Embryonic facial prominence (tissue), 1 donor: Measurements from ENCODE around the gene RASA3.
"Not testable (repeated sequence)": the region's sequence is repeated elsewhere in the genome, so short reads cannot be mapped to it uniquely, and the experiment has no call there.

Experiments used
- DNase-seq: peaks from one replicate; pipeline ENCODE4 v3.0.0-alpha.2; 2016; ENCODE audit errors: extremely low spot score

Gene RASA3

DNA sequence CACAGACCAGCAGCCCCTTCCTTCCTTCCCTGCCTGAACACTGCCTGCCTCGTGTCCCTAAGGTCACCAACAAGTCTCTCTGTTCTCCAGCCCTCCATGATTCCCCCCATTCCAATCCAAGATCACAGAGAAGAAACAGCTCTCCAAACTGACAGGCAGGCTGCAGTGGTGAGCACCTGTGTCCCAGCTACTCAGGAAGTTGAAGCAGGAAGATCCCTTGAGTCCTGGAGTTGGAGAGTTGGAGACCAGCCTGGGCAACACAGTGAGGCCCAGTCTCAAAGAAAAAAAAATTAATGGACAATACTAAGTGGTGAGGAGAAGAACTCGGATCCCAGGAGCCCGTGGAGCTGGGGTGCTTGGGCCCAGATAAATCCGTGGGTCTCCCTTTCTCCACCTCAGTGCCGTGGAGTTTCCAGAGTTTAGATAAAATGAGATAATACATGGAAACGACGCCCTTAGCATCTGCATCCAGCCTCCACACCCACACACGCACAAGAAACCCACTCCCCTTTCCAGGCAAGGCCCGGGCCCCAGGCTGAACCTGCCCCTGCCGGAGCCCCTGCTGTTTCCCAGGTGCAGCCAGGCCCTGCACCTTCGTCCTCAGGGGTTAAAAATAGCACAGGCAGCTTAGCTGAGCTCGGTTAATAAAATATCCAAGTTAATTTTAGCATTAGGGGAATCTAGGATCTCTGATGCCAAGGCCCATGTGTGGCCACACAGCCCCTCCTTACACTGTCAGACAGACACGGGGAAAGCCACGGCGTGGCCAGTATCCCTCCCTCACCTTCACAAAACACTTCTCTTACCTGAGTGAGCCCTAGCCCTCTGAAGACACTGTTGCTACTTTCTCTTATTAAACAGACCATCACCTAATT lies 4.7 kb downstream of the RASA3 start:
- no peak for DNase-seq

DNA sequence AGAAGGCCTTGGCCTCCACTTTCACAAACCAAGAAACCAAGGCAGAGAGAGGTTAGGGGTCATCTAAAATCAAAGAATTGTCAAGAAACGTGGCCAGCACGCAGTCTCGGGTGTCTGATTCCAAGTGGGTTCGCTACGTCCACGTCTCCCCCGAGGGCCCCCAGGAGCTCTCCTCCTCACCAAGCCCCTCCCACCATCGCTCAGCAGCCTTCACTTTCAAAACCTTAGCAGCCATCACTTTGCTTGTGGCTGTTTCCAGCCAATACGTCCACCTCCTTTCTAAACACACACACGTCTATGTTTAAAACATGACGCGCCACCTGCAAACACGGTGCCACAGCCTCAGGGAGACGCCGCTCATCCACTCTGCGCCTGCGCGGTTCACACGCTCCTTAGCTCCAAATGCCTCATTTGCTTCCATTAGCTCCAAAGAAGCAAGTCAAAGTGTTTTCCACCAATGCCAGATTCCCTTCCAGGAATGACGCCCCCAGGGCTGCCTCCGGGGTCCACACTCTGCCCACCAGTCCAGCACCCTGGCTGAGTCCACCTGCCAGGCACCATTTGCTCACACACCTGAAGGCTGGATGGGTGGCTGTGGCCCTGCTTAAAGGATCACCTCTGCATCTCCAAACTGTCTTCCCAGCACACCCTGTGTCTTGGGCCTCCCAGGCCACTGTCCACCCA lies 5.5 kb downstream of the RASA3 start:
- DNase-seq = no peak

DNA sequence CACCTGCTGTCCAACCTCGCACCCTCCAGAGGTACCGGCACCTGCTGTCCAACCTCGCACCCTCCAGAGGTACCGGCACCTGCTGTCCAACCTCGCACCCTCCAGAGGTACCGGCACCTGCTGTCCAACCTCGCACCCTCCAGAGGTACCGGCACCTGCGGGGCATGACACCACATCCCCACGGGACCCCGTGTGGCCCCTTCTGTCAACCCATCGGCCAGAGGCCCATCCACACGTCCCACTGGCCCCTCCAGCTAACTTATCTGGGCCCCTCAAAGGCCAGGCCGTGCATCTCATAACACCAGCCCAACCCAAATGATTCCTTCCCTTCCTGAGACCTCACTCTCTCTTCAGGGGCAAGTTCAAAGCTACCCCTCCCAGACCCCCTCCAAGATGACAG lies 6.3 kb downstream of the RASA3 start:
- DNase-seq = not testable (repeated sequence)

DNA sequence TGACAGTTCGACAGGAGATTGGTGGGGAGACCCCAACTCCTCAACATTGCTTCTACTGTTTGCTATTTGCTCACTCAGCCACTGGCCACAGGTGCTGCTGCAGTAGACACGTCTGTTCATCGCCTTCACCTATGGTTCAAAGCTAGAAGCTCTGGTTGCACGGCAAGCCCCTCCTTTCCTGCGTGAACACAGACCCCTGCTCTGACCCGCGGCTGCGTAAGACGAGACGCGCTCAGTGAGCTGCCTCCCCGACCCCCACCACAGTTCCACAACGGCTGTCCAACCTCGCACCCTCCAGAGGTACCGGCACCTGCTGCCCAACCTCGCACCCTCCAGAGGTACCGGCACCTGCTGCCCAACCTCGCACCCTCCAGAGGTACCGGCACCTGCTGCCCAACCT lies 6.8 kb downstream of the RASA3 start:
- no peak for DNase-seq

DNA sequence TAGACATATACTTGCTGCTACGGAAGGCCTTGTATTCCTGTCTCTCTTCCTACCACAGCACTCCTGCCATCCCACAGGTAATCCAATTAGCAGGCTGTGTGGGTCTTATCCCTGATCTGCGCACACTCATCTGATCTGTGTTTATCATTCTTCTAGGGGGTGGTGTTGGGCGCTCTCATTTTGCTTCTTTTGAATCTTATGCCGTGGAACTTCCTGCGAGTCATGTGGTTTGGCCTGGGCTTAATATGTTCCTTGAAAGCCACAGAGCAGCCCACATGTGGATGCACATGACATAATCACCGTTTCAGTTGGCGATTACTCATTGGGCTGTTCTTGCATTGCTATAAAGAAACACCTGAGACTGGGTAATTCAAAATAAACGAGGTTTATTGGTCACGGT lies 7.5 kb downstream of the RASA3 start:
- DNase-seq = no peak

DNA sequence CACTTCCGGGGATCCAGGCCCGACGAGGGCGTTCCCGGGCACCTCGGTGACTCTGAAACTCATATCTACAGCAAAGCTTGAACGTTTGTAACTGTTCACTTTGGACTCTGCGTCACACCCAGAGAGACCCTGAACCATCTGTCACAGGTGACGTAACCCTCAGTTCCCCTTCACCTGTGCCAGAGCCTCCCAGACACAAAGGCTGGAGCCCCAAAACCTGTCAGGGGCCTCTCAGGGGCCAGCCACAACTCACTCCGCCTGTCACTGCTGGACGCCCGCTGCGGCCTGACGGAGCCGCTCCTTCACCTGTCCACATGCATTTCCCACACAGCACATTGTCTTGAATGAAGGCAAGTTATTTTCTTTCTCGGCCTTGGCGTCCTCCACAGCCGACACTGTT lies 8.0 kb downstream of the RASA3 start:
- DNase-seq = no peak

DNA sequence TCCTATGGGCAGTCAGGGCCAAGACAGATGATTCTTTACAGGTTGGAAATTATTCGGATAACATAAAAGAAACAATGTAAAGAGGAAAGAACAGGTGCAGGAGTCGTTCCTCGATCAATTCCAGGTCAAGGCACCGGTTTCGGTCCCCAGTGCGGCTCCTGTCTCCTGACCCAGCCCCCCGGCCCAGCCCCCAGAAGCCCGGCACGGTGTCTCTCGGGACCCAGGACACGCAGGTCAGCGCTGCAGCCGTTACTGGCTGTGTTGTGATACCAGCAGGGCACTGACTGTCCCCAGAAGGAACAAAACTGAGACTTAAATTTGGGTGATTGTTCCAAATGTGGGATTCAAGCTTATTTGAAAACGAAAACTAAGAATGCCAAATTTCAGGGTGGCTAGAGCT lies 8.5 kb downstream of the RASA3 start:
- no peak for DNase-seq

DNA sequence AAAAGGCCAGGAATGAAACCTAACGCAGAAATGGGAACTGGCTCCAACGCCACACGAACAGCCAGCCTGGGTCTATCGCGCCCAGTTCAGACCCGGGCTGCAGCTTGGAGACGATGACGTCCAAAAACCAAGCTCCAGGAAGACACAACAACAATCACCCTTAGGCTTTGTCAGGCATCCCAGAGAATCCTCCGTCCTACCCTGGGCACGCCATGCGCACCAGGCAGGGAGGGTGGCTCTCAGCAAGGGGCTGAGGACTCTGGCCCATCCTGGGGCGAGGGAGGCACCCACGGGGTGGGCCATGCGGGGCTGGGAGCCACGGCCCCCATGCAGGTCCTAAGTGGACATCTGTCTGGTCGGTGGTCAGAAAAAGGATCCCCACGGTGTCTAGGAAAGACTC lies 9.0 kb downstream of the RASA3 start:
- no peak for DNase-seq

DNA sequence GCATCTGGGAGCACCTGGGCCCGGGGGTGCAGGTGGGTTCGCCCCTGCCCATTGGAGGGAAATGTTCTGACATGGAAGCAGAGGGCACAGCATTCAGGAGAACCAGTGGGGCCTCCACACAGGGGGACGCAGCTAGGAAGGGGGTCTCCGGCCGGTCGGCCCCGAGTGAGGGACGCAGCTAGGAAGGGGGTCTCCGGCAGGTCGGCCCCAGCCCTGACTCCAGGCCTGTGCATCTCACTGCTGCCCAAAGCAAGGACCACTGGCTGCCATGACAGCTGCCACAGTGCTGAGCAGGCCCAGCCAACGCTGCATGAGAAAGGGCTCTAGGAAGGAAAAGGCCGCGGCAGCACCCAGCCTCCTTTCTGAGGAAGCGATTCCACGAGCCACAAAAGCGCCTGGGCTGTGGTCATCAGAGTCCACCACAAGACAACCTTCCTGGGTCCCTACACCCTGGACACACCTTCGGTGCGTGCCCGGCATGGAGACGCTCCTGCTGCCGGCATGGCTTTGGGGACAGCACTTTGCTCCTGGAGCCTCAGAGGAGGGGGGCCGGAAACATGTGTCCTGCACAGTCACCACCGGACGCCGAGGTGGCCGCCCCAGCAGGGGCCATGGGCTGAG lies 9.7 kb downstream of the RASA3 start:
- DNase-seq = no peak

DNA sequence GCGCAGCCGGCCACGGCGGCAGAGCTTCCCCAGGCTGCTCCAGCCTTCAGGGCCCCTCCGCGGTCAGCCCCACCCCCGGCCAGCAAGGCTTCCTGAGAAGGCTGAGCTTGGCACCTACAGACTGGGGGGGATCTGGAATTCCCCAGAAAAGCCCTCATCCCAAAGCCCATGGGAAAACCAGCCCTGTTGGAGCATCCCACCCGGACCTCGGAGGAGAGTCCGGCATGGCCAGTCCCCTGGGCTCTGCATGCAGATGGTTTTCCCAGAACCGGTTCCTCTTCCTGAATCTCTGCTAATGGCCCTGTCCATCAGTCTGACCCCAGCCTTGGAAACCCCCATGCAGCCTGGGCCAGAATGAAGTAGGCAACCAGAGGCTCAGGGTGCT lies 10.3 kb downstream of the RASA3 start:
- DNase-seq = no peak

DNA sequence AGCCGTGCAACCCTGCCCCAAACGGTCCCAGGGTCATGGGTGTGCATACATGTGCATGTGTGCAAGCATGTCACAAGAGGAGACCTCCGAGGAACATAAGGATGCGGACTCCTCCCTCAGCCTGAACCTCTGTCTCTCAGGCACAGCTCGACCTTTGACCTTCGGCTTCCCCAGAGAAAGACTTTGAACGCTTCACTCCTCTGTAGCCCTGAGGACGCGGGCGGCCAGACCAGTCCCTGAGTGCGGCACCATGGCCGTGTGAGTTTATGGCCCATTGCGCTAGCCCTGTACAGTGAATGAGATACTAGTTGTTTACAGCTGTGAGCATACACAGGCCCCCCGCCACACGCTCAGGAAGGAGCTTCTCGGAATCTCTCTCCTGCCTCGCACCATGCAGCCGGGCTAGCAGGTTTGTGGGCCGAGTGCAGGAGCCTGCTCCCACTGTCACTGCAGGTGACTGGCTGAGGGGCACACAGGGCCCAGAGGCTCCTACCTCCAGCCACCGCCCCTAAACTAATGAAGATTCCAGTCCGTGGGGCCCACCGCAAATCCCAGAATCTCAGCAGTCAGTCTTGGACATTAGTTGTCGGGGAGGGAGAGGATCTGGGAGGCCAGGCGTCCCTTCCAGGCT lies 10.8 kb downstream of the RASA3 start:
- DNase-seq = no peak

DNA sequence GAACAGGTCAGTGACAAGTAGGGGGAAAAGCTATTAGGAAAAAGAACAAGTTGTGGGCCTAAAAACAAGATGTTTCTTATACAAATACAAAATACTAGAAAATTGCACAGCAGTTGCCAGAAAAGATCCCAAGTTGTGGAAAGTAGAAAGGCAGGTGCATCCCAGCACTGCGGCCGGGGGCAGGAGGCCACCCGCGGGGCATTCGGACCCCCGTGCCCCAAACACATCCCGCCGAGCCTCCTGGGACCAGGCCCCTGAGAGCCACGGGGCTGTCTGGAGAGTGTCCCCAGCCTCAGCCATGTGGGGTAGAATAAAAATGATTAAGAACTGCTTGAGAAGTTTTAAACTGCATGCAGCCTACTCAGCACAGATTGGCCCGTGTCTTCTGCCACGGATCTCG lies 11.4 kb downstream of the RASA3 start:
- no peak for DNase-seq

DNA sequence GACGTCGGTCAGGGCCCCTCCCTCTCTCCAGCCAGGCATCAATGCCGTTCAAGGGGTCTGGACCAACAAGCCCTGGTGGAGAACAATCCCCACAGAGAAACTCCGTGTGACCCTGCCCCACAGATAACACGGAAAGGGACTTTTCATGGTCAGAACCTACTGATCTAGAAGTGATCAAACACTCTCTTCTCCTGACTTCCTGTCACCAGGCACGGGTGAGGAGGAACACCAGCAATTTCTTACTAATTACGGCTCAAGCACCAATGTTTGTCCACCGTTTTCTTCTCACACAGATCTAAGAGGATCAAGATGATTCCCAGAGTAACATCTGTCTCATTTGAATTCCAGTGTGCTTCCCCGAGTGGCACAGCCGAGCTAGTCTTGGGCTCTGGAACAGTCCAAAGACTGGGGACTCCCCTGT lies 11.8 kb downstream of the RASA3 start:
- no peak for DNase-seq

DNA sequence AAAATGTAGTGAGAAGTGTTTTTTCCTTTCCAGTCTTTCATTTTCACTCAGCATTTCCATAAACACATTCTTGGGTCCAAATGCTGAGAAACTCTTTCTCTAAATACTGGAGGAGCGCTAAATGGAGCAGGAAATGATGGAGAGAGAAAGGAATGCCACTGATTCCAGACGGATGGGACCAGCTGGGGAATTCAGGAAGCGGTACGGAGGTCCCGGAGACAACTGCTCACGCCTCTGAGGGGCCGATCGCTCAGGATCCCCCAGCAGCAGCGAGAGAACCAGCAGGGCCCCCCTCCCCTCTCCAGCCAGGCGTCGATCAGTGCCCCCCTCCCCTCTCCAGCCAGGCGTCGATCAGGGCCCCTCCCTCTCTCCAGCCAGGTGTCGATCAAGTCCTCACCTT lies 13.2 kb downstream of the RASA3 start:
- peak; percentile 80 for DNase-seq

DNA sequence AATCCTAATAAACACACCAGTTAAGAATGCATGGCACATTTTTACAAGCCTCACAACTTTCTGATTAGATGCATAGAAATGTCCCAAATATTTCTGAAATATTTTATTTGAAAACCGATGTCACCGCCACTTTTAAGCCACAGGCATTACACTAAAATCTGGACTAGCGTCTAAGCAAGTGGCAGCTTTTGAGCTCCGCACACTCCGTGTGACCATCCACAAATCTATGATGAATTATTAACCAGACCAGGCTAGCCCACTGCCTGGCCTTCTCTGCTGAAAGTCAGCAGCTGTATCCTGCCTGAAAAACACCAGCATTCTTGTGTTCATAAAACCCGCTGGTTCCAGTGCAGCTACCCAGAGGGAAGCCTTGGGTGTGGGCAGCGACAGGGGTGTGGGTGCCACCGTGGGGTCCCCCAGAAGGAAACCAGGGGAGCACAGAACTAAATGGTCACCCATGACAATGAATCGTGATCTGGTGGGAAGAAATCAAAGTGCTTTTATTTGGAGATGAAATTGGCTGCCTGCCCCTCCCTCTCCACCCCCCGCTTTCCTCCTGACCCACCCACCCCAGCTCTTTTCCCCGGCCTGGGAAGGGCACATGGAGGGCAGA lies 13.8 kb downstream of the RASA3 start:
- no peak for DNase-seq

DNA sequence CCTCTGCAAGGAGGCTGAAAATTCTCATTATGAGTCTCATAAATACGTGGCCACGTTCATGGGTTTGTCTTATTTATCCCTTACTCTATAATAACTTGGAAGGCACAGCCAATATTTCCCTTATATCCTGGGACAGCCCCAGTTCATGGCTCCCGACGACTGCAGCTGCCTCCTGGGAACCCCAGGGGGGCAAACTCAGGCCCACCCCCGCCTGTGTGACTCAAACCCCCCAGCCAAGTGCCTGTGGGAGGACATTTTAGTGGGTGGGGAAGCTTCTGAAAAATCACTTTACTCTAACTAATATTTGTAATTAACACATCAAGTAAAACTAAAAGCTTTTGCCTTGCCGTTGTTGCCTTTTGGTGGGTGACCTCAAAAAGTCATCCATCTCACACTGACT lies 14.3 kb downstream of the RASA3 start:
- no peak for DNase-seq

DNA sequence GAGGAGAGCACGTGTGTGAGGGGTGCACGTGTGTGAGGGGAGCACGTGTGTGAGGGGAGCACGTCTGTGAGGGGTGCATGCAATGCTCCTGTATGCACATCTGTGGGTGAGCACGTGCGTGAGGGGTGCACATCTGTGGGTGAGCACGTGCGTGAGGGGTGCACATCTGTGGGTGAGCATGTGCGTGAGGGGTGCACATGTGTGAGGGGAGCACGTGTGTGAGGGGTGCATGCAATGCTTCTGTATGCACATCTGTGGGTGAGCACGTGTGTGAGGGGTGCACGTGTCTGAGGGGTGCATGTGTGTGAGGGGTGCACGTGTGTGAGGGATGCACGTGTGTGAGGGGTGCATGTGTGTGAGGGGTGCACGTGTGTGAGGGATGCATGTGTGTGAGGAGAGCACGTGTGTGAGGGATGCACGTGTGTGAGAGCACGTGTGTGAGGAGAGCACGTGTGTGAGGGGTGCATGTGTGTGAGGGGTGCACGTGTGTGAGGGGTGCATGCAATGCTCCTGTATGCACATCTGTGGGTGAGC lies 15.0 kb downstream of the RASA3 start:
- DNase-seq = not testable (repeated sequence)

DNA sequence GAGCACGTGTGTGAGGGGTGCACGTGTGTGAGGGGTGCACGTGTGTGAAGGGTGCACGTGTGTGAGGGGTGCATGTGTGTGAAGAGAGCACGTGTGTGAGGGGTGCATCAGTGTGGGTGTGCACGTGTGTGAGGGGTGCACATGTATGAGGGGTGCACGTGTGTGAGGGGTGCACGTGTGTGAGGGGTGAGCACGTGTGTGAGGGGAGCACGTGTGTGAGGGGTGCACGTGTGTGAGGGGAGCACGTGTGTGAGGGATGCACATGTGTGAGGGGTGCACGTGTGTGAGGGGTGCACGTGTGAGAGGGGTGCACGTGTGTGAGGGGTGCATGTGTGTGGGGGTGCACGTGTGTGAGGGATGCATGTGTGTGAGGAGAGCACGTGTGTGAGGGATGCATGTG lies 15.7 kb downstream of the RASA3 start:
- DNase-seq = no peak

DNA sequence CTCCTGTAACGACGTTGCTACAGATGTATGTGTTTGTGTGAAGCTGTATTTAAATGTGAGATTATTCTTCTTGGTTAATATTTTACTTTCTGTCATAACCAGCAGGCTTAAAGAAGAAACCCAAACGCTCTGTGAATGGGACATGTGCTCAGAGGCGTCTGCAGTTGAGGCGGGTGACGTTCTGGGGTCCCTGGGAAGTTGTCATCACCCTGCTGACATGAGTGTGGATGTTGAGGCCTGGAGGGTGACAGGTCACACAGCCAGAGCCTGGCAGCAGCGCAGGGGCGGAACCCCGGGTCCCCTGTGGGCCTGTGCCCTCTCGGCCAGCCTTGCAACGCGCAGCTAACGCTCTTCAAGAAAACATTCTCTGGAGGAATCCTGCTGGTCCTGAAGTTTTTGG lies 16.6 kb downstream of the RASA3 start:
- DNase-seq = no peak

DNA sequence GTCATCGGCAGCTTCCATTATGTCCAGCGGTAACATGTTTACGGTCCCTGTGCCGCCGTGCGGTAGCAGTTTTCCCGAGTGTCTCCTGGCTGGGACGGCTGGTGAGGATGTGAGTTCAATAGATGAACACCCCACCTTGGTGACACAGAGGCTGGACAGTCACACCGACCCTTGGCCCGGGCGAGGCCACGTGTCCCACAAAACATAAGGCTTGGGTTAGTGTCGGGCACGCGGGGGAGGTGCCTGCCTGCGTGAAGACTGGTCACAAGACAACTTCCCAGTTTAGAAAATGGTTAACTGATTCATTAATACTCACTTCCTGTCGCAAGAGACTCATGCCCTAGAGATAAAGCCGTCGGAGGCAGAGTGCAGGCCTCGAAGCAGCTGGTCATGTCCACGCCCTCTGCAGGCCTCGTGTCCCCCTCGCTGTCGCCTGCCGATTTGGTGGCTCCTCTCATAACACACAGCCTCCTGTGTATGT lies 17.2 kb downstream of the RASA3 start:
- DNase-seq = no peak

DNA sequence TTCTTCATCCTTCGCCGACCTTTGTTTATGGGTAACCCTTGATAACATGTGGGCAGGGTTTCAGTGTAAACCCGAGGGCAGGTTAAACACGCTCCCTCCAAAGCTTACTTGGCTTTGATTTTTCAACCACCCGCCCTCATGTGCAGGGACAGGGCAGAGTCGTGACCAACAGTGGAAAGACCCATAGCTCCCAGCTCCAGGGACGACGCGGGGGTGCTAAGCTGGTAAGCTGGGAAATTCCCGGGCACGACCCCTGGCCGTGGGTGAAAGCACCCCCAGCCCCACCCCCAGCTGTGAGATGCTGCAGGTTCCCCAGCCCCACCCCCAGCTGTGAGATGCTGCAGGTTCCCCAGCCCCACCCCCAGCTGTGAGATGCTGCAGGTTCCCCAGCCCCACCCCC lies 17.8 kb downstream of the RASA3 start:
- DNase-seq = not testable (repeated sequence)
